NCI-H510A treated with DMSO at 0.1 percent for 48 hours (cell line): Measurements from ENCODE around the gene ZNF628.

Source experiments
- DNase-seq: peaks from one replicate; lab custom pipeline; 2025; lab: John Stamatoyannopoulos, UW

Gene ZNF628

DNA sequence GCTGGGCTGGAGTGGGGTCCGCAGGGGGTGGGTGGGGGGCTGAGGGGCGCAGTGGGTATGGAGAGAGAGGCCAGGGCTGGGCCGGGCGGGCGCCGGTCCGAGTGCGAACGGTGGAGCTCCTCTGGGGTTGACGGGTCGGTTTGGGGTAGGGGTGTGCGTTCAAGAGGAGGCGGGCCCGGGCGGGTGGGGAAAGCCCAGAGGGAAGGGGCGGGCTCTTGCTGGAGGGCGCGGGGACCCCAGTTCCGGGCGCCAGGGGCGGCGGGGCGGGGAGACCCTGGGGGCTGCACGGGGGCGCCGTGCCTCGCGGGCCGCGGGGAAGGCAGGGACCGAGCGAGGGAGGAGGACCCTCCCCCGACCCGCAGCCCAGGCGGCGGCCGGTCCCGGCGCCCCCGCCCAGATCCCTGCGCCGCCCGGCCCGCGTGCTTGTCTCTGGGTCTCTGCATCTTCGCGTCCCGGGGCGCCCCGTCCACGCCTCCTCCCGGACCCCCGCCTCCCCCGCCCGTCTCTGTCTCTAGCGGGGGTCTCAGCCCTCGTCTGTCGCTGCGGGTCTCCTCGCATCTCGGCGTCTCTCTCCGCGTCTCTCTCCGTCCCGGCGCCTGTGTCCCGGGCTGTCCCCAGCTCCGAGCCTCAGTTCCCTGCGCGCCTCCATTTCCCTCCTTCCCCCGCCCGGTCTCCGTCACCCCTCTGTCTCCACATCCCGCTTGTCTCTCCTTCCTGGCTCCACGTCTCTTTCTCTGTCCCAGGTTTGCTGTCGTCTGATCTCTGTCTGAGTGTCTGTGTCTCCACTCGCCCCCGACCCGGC is 25.1 kb upstream of the ZNF628 start:
- no peak for DNase-seq

DNA sequence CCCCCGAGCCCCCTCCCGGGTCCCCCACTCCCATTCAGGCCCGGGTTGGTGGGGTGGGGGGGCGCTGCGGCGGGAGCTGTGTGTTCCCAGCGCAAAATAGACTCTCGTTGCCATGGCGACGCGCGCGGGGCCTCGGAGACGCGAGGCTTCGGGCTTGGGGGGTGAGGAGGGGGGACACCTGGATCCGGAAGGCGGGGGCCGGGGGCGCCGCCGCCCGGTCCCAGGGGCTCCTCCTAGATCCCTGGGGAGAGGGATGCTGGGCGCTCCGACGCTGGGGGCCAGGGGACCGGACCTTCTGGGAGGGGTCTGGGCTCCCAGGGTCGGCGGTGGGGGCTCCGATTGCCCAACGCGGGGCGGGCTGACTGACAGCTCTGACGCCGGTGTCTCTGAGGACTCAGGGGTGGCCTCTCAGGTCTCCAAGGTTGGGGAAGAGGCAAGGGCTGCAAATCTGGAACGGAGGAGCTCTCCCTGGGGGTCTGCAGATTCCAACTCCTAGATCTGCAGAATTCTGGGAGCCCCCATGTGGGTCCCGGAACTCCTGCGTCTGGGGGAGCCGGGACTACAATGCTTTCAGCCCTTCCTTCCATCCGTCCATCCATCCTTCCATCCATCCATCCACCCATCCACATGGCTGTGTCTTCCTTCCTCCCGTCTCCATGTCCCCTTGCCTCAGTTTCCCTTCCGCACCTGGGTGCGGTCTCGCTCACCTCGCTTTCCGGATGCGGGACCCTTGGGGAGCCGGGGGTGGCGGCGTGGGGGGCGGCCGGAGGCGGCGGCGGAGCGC is 24.3 kb upstream of the ZNF628 start:
- DNase-seq, result no peak

DNA sequence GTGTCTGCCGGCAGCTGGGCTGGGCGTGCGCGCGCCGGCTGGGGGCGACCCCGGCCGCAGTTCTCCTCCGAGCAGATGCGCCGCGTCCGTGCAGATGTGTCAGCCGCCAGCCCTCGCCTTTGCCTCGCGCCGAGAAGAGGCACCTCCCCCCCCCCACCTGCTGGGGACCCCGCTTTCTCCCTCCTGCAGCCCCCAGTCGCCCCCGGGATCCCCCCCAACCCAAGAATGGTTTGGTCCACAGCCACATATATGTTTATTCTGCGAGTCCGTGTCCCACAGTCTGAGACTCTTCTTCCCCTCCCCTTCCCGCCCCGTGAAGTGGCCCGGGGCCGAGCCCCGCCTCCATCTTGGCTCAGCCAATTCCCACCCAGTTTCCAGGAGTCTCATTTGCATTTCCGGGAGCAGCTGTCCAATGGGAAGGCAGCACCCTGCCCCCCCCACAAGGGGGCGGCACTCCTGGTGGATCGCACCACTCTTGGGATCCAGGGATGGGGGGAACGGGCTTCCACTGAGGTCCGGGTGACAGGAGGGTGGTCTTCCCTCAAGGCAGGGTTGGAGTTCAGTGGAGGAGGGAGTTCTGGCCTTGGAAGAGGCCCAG is 23.6 kb upstream of the ZNF628 start:
- DNase-seq, result no peak

DNA sequence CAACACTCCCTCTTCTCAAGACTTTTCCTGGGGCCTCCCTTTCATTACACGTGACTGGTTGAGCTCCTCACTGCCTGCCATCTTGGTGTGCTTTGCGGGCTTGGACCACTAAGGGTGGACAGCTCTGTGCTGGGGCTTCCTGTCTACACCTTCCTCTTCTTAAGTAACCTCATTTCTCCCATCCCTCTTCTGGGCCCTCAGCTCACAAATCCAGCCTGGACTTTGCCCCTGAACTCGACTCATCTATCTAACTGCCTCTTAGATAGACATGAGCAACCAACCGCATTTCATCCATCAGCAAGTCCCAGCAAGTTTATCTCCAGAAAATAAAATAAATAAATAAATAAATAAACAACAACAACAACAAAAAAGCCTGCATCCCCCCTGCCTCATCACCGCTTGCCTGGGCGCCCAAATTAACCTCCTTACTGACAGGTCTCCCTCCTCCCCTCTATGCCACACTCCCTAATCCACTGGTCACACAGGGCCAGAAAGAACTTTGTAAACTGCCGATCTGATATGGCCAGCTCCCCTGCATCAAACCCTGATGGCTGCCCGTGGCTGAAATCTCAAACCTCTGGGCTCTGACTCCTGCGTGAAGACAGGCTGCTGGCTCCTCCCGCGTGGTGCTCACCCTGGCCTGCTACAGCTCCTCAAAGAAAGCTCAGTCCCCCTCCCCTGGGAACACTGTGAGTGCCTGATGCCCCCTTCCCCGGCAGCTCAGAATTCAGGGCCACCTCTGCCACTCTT is 22.7 kb upstream of the ZNF628 start:
- DNase-seq, result no peak

DNA sequence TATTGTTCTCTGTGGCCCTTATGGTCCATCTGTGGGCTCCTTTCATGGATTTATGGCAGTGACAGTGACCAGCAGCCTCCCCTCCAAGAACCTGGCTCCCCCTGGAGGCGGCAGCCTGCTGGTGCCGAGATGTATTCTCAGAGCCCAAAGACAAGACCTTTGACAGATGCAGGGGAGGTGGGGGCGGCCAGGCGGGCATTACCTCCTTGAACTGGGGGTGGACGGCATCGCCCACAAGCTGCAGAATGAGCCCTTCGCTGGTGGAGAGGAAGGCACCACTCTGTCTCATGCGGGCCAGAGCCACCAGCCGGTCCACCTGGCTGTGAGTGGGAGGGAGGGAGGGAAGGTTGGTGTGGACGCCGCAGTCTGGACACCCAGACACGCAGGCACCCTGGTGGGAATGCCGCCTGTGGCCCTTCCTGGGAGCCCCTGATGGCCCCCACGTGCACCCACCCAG is 21.6 kb upstream of the ZNF628 start:
- peak; percentile 15 for DNase-seq

DNA sequence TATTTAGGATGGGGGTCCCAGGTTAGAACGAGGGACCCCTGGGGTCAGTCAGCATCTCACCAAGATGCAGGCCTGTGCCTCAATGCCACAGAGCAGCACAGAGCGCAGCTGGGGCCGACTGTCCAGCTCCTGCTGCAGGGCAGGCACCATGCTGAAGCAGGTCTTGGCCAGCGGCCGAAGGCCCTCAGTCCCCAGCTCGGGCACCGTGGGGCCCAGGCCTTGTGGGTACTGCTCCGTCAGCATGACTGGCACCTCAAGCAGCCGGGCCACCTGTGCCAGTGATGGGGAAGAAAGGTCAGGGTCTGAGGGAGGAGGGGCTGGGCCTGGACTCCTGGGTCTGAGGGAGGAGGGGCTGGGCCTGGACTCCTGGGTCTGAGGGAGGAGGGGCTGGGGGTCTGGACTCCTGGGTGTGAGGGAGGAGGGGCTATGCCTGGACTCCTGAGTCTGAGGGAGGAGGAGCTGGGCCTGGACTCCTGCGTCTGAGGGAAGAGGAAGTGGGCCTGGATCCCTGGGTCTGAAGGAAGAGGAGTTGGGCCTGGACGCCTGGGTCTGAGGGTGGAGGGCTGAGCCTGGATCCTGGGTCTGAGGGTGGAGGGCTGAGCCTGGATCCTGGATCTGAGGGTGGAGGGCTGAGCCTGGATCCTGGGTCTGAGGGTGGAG is 20.7 kb upstream of the ZNF628 start:
- no peak for DNase-seq

DNA sequence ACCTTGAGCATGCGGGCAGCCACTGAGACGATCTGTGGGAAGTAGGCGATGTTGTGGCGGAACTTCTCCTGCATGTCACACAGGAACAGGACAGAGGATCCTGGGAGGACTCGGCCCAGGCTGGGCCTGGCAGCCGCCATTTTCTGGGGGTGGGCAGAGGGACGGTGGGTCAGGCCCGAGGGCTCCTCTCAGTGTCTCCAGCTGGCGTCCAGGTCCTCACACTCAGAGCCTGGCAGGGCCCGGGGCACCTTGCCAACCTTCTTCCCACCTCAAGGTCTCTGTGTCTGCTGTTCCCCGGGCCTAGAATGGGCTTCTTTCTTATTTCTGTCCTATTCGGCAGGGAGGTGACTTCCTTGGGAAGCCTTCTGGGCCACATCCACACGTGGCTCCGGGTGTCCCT is 20.1 kb upstream of the ZNF628 start:
- no peak for DNase-seq

DNA sequence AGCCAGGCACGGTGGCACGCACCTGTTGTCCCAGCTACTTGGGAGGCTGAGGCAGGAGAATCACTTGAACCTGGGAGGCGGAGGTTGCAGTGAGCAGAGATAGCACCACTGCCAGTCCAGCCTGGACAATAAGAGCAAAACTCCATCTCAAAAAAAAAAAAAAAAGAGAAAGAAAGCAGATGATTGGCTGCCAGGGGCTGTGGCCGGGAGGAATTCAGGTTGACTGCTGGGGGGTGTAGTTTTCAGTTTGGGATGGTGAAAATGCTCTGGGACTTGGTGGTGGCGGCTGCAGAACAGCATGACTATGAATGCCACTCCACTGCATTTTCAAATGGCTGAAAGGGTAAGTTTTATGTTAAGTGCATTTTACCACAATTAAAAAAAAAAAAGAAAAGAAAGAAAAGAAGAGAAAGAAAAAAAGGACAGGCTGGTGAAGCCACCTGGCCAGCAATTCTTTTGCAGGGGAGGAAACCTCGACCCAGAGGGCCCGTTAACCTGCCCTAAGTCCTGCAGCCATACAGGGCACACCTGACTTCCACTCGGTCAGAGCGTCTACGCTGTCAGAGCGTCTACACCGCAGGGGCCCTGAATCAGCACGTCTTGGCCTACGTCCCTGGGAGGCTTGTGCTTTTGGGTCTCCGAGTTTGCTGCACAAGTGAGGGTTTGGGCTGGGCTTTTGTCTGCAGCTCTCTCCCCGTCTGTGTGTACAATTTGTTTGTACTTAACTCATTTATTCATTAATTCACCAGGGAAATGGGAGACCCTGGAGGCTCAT is 18.5 kb upstream of the ZNF628 start:
- DNase-seq, result no peak

DNA sequence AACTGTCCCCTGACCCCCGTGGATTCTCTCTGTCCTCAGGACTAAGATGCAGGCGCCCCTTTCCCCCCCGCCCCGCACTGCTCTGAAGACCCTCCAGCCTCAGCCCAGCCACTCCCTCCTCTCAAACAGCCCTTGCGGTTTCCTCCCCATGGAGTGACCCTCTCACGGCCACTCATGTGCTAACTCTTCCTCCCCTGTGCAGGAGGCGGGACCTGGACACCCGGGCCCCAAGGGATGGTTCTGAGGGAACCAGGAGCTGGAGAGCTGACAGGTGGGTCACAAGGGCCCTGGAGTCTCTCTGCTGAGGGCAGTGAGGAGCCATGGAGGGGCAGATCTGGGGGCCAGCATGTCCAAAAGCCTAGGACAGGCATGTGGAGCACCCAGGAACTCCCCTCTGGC is 16.9 kb upstream of the ZNF628 start:
- no peak for DNase-seq

DNA sequence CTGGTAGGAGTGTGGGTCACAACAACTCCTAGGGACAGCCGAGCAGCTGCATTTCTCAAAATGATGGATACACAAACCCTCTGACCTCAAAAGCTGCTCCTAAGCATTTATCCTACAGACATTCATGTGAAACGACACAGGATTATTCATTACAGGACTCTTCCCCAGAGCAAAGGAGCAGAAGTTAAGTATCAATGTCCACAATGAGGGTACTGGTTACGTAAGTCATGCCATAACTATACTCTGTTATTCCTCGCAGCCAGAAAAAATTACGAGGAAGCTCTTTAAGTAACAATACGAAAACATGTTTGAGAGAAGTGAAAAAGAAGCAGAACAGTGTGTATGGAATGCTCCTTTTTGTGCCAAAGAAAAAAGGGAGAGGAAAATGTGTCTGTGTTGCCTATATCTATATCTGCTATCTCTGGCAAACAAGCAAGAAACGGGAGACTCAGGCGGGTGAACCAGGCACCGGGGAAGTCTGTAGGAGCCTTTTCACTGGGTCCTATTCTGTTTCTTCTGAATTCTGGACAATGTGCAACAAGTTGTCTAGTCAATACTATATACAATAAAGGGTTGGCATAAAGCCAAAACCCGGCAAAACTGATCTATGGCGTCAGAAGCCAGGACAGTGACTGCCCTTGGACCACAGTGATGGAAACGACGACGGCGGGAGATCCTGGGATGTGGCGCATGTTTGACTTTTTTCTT is 16.3 kb upstream of the ZNF628 start:
- DNase-seq, result peak; percentile 13

DNA sequence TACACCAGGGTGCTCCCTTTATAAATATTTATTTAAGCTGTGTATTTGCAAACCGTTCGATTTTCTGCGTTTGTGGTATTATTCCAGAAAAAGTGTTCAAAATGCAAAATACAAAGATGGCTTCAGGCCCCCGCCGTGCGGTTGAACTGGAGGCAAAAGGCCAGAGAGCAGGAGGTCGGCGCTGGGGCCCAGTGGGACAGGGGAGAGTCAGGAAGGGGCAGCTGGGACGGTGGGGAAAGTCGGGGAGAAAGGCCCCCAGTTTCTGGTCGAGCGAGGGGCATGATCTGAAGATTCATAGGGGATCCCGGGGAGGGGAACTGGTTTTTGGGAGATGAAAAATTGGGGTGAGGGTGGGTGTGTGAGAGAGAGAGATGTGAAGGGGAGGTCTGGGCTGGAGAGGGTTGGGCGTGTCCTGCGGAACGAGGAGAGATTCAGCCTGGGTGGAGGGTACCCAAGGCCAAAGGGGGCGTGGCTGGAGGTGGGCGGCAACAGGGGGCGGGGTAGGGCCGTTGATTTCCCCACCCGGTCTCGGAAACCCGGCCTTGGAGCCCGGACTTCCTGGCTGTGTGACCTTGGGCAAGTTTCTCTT is 15.7 kb upstream of the ZNF628 start:
- DNase-seq, result peak; percentile 65

DNA sequence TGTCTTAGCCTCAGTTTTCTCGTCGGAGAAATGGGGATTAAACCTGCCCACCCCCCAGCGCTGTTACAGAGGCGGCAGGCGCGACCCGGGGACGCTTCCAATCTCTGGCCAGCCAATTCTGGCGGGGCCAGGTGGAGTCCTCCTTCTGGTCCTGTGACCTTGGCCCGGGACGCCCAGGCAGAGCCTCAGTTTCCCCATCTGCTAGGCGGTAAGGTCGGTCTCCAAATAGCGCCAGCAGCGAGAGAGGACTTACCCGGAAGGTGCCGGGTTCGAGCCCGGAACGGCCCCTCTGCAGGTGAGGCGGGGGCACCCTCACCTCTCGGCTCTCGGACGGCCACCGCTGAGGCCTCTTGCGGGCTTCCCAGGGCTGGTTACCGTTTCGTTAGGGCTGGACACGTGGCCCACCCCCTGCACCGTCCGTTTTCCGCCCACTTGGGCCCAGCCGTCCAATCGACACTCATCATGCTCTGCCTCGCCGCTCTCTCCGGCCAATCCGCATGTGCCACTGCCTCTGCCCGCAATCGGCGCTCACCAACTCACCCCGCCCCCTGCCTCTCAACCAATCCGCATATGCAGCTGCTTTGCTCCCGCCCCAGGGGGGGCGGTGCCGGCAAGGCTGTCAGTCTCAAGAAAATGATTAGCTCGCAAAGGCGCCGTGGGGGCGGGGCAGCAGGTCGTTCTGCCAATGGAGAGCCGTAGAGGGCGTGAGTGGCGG is 15.0 kb upstream of the ZNF628 start, which contains the start of gene ISOC2:
Gene ISOC2, minus strand, starts transcription at position 384 of the 715 bp plus-strand sequence. CDS start 5,156 bp downstream, outside the sequence.
- DNase-seq, result peak; percentile 97

DNA sequence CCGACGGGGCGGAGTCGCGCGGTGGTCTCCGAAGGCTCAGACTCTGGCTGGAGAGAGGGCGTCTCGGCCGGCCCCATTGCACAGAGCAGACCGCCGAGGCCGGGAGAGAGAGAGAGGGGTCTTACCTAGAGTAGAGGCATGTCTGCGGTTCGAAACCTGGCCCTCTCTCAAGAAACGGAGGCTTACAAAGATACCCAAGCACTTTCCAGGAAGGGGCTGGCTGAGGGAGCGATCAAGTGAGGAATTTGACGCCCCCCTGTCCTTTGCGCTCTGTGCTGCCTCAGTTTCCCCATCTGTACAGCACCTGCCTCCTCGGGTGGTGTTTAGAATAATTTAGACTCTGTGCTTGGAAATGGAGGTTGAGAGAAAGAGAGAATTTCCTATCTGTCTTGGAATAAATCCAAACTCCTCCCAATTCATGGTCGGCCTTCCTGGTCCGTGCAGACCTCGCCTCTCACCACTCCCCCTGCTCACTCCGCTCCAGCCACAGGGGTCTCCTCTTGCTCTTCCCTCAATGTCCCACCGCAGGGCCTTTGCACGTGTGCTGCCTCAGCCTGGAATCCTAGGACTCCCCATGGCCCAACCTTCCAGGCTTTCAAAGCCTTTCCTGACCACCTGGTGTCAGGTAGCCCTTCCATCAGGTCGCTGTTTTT is 14.3 kb upstream of the ZNF628 start:
- DNase-seq, result peak; percentile 22

DNA sequence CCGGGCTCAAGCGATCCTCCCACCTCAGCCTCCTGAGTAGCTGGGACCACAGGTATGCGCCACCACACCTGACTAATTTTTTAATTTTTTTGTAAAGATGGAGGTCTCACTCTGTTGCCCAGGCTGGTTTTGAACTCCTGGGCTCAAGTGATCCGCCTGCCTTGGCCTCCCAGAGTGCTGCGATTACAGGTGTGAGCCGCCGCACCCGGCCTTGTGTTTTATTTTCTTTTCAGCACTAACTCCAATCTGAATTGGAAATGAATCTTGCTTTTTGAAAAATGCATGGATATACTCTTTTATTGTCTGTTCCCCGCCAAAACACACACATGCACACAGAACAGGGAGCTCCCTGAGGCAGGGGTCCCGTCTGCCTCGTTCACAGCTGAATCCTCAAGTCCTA is 13.7 kb upstream of the ZNF628 start:
- DNase-seq, result no peak

DNA sequence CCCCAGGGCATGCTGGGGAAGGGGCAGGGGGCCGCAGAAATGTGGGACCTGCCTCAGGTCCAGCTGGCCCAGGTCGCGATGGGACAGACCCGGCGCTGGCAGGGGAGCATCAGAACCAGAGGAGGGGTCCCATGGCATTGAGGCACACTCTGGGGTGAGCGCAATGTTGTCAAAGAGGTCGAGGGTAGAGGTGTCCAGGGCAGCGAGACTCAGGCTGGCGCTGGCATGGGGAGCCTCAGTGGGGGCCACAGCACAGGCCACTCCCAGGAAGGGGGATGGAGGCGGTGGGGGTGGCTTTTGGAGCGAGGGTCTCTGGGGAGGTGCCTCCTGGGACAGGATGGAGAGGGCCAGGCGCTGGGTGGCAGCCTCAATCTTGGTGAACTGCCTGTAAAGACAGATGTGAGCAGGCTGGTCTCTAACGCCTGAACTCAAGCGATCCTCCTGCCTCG is 12.8 kb upstream of the ZNF628 start:
- no peak for DNase-seq

DNA sequence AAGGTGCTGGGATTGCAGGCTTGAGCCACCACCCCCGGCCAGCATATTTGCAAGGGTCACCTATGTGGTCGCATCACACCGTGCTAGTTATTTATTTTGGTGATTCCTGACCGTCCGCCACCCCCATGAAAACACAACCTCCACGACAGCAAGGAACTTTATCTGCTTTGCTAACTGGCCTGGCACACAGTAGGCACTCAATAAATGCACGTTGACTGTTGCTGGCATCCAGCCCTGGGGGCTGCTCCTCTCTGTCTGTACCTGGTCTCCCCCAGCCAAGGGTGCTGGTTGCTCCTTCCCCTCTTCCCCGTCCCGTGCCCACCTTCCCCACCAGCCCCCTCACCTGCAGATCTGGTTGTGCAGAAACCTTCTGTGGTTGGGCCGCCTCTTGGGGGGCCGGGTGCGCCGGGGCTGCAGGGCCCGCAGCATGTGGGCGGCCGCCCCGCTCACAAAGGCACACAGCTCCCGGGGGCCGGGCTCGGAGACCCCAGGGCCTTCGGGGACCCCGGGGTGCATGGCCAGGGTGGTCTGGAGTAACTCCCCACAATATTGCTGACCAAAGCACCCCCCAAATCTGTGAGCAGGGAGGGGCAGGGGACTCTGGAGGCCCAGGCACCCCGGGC is 12.3 kb upstream of the ZNF628 start:
- DNase-seq, result no peak

DNA sequence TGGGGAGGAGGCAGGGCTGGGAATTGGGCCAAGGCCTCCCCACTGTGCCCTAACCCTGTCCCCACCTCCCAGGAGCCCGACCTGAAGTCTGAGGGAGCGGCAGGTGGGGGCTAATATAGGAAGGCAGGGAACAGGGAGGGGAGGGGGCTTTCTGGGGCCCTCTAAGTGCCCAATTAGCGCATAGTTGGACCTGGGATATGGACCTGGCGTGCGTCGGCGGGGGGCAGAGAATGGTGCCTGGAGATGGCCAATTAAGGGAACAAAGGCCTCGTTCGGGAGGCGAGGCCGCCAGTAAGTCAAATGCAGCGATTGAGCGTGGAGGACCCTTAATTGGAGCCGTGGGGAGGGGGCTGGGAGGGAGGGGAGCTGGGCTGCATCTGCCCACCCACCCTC is 11.8 kb upstream of the ZNF628 start, which contains the start of gene C19orf85:
Gene C19orf85, minus strand, starts transcription at position 90 of the 393 bp plus-strand sequence. CDS start 197 bp downstream, outside the sequence.
- no peak for DNase-seq
